Activated CD4-positive, CD25-positive, alpha-beta regulatory T cell treated with anti-CD3 and anti-CD28 coated beads, Interleukin-2, amount 50 U/mL, for 24 hours (primary cell): ENCODE results near the gene KRTAP4-4.
"Not testable (repeated sequence)": the region's sequence is repeated elsewhere in the genome, so short reads cannot be mapped to it uniquely, and the experiment has no call there.

Source experiments
- ATAC-seq, 2 donors: fragments of 150-1000 bp; cut with Tn5 transposase; one replicate each; pipeline ENCODE4 v1.10.0; 2021; ENCODE audit warnings: mild to moderate bottlenecking in 1 of 2, moderate library complexity in 1 of 2

Gene KRTAP4-4

GRCh38 chr17:41147531-41148204 is 12.9 kb downstream of the KRTAP4-4 start:
- ATAC-seq: no peak

GRCh38 chr17:41145261-41145660 is 15.3 kb downstream of the KRTAP4-4 start:
- ATAC-seq: no peak

- ATAC-seq: no peak
Observed at GRCh38 chr17:41144846-41145245, 15.7 kb downstream of the KRTAP4-4 start.

DNA sequence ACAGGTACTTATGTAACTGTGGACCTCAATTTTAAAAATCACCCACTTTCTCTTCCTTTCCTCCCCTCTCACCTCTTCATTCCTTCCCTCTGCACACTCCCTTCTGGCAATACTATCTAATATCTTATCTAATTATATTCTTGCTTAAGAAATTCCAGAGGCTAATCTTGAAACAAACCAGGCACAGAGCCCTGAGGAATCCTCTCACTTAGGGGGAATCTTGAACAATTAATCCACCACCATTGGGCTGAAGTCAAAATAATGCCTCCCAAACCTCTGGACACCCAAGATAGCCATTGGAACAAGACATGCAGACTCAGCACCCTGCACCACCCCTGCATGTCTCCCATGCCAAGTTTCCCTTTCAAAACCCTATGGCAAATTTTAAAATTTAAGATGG is 19.2 kb downstream of the KRTAP4-4 start:
- no peak for ATAC-seq

DNA sequence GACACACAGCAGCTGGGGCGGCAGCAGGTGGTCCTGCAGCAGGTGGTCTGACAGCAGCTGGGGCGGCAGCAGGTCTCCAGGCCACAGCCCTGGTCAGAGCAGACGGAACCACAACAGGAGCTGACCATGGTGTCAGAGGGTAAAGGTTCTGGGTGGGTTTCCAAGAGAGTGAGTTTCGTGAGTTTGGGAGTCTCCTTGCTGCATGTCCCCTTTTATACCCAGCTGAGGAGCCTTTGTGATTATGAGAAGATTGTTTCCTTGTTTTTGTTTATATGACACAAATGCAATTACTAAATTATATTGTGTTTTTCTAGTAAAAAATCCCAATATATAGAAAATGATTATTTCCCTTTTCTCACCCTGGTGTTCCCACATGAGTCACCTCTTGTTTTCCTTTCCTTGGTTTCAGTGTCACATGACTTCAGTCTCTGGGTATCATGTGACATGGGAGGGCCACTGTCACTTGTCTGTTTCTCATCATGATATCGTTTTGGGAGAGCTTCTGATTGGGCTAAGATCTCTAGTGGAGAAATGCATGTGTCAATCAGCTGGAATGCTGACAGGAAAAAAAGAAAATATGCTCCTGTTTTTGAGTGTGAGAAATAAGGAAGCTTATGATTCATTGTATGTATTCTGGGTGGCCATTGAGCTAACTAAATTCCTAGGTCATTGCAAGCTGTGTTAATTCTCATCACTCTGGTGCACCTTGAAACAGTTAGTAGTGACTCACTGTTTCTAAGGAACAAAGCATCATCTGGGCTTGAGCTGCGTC is 20.0 kb downstream of the KRTAP4-4 start, which contains the start of gene KRTAP4-6:
KRTAP4-6 (minus strand) TSS at position 185 of the 772 bp plus-strand sequence; CDS start at position 128, 57 bp downstream.
- ATAC-seq: no peak

DNA sequence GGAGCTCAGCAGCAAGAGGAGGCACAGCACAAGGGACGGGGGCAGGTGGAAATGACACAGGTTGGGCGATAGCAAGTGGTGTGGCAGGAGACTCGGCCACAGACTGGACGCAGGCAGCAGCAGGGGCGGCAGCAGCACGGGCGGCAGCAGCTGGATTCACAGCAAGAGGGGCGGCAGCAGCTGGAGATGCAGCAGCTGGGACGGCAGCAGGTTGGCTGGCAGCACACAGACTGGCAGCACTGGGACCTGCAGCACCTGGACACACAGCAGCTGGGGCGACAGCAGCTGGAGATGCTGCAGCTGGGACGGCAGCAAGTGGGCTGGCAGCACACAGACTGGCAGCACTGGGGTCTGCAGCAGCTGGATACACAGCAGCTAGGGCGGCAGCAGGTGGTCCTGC is 20.7 kb downstream of the KRTAP4-4 start:
- not testable (repeated sequence) for ATAC-seq

DNA sequence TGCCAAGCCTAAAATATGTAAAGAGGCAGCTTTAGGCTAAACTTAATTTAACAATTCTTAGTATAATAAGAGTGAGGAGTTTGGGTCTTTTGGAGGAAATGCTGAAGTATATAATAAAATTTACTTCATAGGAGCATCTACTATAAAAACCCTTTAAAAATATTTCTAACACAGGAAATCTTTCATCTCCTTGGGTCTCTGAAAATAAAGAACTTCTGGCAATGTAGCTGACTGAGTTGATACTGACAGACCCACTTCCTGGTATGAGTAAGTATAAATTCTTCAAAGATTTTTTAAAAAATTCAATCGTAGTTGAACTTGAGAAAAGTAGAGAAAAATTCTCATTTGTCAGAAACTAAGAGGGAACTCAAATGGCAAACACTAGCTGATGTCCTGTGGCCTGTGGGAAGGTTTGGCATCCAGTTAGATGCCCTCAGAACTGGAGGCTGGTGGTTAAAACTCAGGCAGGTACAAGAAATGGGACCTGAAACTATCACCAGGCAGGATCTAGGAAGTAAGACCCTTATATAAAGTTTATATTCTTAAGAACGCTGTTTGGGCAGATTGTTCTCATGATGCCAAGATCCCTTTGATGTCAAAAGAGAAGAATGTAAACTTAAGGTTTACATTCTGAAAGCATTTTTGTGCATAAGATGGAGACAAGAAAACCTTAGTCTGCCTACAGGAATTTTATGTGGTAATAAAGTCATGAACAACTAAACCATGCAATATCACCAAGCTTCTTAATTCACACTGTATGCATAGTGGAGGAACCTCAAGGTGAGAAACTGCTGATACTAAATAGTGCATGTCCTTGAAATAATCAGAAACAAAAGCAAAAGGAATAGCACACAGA is 26.4 kb downstream of the KRTAP4-4 start:
- ATAC-seq: no peak

- peak in 1 of 2 donors; percentile 51 for ATAC-seq
Observed at GRCh38 chr17:41131979-41132378, 28.6 kb downstream of the KRTAP4-4 start.

GRCh38 chr17:41127371-41127770 is 33.2 kb downstream of the KRTAP4-4 start:
- no peak for ATAC-seq

DNA sequence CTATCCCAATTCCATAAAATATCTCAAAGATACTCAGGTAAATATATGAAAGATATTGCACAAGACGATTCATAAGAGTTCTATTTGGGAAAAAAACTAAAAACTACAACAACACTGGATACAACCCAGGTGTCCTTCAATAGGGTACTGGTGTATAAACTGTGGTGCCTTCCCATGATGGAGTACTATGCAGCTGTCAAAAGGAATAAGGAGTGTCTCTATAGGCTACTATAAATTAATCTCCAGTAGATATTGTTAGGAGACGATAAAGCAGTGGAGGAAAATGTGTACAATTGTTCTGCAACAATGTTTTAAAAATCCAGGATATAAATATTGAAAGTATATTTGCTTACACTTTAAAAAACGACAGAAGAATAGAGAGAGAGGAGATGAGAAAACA is 34.1 kb downstream of the KRTAP4-4 start:
- ATAC-seq: no peak

DNA sequence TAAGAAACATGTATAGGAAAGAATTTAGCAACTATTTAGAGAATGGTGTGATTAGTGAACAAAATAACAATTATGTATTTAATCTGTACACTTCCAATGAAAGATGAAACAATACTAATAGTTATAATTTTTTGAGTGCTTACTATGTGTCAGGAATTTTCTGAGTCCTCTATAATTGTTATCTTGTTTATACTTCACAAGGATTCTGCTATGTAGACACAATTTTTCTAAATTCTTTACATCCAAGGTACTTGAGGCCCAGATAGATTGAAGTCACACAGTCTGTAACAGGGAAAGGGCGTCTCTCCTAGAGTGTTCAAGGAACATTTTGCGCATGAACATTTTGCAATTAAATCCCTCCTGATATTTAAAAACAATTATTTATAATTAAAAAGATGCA is 35.5 kb downstream of the KRTAP4-4 start:
- no peak for ATAC-seq

DNA sequence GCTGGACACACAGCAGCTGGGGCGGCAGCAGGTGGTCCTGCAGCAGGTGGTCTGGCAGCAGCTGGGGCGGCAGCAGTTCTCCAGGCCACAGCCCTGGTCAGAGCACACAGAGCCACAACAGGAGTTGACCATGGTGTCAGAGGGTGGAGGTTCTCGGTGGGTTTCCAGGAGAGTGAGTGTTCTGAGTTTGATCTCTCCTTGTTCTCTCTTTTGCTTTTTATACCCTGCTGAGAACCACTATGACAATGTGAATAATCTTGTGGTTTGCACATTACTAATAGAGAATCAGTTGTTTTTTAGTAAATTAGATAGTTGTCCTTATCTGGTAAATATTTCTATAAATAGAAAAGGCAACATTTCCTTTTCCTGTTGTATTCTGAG is 36.6 kb downstream of the KRTAP4-4 start, which contains the start of gene KRTAP4-12:
KRTAP4-12 (minus strand) TSS at position 192 of the 381 bp plus-strand sequence; CDS start at position 132, 60 bp downstream.
- ATAC-seq: not testable (repeated sequence)

DNA sequence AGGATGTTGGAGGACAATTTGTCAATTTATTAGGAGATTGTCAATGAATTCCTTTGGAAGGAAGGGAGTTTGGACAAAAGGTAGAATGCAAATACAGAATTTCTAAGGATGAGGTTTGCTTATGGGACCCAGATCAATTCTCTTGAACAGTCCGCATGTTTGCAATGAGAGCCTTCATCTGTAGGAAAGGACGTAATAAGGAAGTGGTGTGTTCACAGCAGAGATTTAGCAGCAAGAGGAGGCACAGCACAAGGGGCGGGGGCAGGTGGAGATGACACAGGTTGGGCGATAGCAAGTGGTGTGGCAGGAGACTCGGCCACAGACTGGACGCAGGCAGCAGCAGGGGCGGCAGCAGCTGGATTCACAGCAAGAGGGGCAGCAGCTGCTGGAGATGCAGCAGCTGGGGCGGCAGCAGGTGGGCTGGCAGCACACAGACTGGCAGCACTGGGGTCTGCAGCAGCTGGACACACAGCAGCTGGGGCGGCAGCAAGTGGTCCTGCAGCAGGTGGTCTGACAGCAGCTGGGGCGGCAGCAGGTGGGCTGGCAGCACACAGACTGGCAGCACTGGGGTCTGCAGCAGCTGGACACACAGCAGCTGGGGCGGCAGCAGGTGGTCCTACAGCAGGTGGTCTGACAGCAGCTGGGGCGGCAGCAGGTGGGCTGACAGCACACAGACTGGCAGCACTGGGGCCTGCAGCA is 37.1 kb downstream of the KRTAP4-4 start:
- not testable (repeated sequence) for ATAC-seq

GRCh38 chr17:41121742-41122141 is 38.8 kb downstream of the KRTAP4-4 start:
- ATAC-seq: no peak

GRCh38 chr17:41119696-41120690 is 40.6 kb downstream of the KRTAP4-4 start:
- not testable (repeated sequence) for ATAC-seq

DNA sequence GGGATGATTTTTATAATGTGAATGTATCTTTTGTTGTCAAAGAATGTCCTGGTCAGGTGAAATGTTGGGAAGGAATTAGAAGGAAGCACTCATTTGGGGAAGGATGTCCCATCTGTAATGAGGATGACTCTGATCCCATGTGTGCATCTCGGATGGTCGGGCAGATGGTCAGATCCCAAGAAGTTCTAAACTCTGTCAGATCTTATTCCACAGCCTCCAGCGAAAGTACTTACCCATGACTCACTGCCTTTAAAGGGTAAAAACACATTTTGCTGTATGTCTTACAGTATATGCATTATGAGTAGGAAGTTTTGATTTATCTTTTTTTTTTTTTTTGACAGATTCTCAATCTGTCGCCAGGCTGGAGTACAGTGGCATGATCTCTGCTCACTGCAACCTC is 41.8 kb downstream of the KRTAP4-4 start:
- no peak for ATAC-seq

- ATAC-seq: not testable (repeated sequence)
Observed at GRCh38 chr17:41117846-41118386, 42.6 kb downstream of the KRTAP4-4 start, which contains the start of gene KRTAP4-11. KRTAP4-11 (minus strand) TSS chr17:41118373; CDS start chr17:41118315, 58 bp downstream.

- no peak for ATAC-seq
Observed at GRCh38 chr17:41116297-41116696, 44.3 kb downstream of the KRTAP4-4 start.

DNA sequence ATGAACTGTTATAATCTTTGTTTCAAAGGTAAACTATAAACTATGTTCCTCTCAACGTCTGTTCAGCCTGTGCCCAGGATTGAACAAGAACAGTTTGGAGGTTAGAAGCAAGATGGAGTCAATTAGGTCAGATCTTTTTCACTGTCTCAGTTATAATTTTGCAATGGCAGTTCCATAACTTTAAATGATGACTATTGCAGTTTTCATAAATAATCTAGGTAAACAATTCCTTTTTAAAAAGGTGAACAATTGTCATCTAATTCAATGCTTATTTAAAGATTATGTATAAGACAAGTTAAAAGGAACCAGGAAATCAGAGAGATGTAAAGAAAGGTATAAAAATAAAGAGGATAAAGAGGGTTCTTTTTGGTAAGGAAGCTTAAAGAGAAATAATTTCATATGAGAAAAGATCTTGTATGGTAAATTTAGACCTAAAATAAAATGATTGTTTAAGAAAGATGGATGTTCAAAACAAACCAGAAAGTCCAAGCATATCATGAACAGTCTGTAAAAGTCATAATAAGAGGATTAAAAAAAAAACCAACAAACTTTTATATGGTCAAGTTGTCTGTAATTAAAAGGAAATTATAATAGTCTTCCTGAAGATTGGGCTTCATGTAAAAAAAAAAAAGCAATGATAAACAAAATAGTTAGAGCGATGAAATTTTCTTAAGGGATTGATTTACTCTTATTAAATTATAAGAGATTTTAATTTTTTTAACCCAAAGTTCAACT is 49.2 kb downstream of the KRTAP4-4 start:
- ATAC-seq: no peak
